PC-9 (cell line): ENCODE data around the gene UBLCP1.

Experiments
- CTCF ChIP-seq: fragments of 200-600 bp; sonication (generic); conservative IDR thresholded peaks from 2 replicates; pipeline ENCODE4 v1.6.1; 2017; ENCODE audit warnings: mixed run types, antibody characterized with exemption, mild to moderate bottlenecking, moderate library complexity
- EZH2 ChIP-seq: fragments of 200-600 bp; sonication (generic); IDR thresholded peaks from 2 replicates; pipeline ENCODE4 v1.8.0; 2017; ENCODE audit warnings: antibody characterized with exemption, low read depth

- TF ChIP-seq CTCF: no peak
- no peak for TF ChIP-seq EZH2
Observed at GRCh38 chr5:159244163-159244562, 18.9 kb upstream of the UBLCP1 start.
